ENCODE measurements around the gene MAPRE2. TPM values are rescaled to one million over a fixed set of nuclear protein-coding genes. Genes with fewer than 3 reads are reported as not detected.

Gene MAPRE2
- total and polyA plus RNA-seq, 2 of the 13 experiments (the other 11 are each of a cell fraction or from before 2014, with no cell fraction given) = 34.5 to 67.9 TPM

- TF ChIP-seq PLSCR1 (CRISPR knock-in tag; IDR thresholded peaks at IDR 0.05; ENCODE audit: borderline replicate concordance) (no peak), ARNT (IDR thresholded peaks at IDR 0.05) (no peak), ZUFSP (CRISPR knock-in tag; IDR thresholded peaks at IDR 0.05; ENCODE audit: borderline replicate concordance) (no peak), FOXM1 (CRISPR knock-in tag; IDR thresholded peaks at IDR 0.05) (no peak), MIXL1 (CRISPR knock-in tag; IDR thresholded peaks at IDR 0.05) (peak; percentile 50; the same call in 1 of the 2 replicates), SMC3 (IDR thresholded peaks at IDR 0.05; ENCODE audit: low read length) (peak; percentile 81), STAG1 (CRISPR knock-in tag; IDR thresholded peaks at IDR 0.05) (peak; percentile 83)
Observed at GRCh38 chr18:35005963-35006577, 35.1 kb upstream of the MAPRE2 start (continued).

DNA sequence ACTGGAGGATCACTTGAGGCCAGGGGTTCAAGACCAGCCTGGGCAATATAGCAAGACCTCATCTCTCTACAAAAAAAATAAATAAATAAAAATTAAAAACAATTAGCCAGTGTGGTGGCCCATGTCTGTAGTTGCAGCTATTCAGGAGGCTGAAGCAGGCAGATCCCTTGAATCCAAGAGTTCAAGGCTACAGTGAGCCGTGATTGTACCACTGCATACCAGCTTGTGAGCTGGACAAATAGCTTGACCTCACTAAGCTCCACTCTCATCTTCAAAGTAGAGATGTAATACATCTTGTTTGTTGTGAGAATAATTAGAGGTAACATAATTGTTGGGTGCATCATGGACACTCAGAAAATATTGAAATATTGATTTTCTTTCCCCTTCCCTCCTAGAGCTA lies 31.1 kb upstream of the MAPRE2 start:
- Histone ChIP-seq H3K9me3 (ENCODE audit: low read length) (no peaks in the 10 kb centered on the region), H3K4me2 (ENCODE audit: low read depth, low read length) (no peak overlapping the region), H3K4me1 (ENCODE audit: insufficient read depth, low read length) (0 out of 2 replicates have a peak, but pooled peaks cover 5% of the 10 kb centered on the region), H3K79me2 (ENCODE audit: insufficient read depth, low read length) (no peaks in the 10 kb centered on the region), H4K20me1 (ENCODE audit: insufficient read depth, low read length) (no peaks in the 10 kb centered on the region), H3K9ac (ENCODE audit: insufficient read depth, low read depth, low read length) (no peak overlapping the region), H3K4me3 (replicated peaks in 1 of 3; ENCODE audit: insufficient read depth in 1 of 3, low read depth in 2 of 3, low read length in 3 of 3) (no peak overlapping the region), H3K27ac (ENCODE audit: extremely low read length, insufficient read depth, low read length) (no peak overlapping the region), H3K36me3 (replicated peaks in 1 of 2; ENCODE audit: control insufficient read depth in 1 of 2, insufficient read depth in 2 of 2, low read length in 2 of 2) (no peaks in the 10 kb centered on the region; a peak in 2 of 5 replicates), H2AFZ (ENCODE audit: low read length) (no peak overlapping the region), H3K27me3 (ENCODE audit: control insufficient read depth in 1 of 2, insufficient read depth in 2 of 2, low read length in 2 of 2) (no peaks in the 10 kb centered on the region)
- 77% methylated on average over 1 of the region's 1 CpG for WGBS (ENCODE audit: low lambda C conversion rate)
- in situ Hi-C loops (cut with HindIII; ENCODE audit: extremely low pct_ligation_motif_present, low pct_unique_long_range_greater_than_20kb) (loop anchor here (25.0 kb wide), 1 partner anchor 127 kb away; no protein-coding TSS in a partner anchor), intact Hi-C loops (cut with micrococcal nuclease; ENCODE audit: unreplicated experiment) (loop anchor here (1.0 kb wide), 1 partner anchor 31 kb away; no protein-coding TSS in a partner anchor)
- no peak for TF ChIP-seq ZKSCAN5 (CRISPR knock-in tag; IDR thresholded peaks at IDR 0.05)
- peak; percentile 33; the same call in 1 of the 2 replicates for TF ChIP-seq HNF4A (CRISPR knock-in tag; IDR thresholded peaks at IDR 0.05)
- TF ChIP-seq TEAD3 (CRISPR knock-in tag; optimal IDR thresholded peaks at IDR 0.05; ENCODE audit: borderline replicate concordance) = peak; percentile 51
- 0 out of 2 replicates have a peak, but pooled peaks have one; percentile 24 for TF ChIP-seq ZNF121 (CRISPR knock-in tag; IDR thresholded peaks at IDR 0.05)
- TF ChIP-seq GFI1 (CRISPR knock-in tag; IDR thresholded peaks at IDR 0.05; ENCODE audit: borderline replicate concordance) = 0 out of 2 replicates have a peak, but pooled peaks have one; percentile 24
- CTCF ChIA-PET (ENCODE audit: low intra/inter-chr PET ratio, low total read pairs) = no interaction called here
- BruUV-seq (replicated peaks) = no TSS peak
- POLR2A ChIA-PET = no interaction called here
- FAIRE-seq (no peak), DNase-seq (ENCODE audit: low spot score) (peak; percentile 43), ATAC-seq (peak; percentile 62)

Measured in HepG2 (cell line).